Breast epithelium (tissue), 3 donors: Measurements from ENCODE around the gene RANBP17.
"Not testable (repeated sequence)": the region's sequence is repeated elsewhere in the genome, so short reads cannot be mapped to it uniquely, and the experiment has no call there.

Experiments used
- CTCF ChIP-seq, 3 donors: fragments of 450-650 bp; IDR thresholded peaks; one replicate each; pipeline ENCODE4 v1.5.1; 2016 to 2017; ENCODE audit warnings: antibody characterized with exemption in 3 of 3, mild to moderate bottlenecking in 3 of 3, moderate library complexity in 3 of 3
- POLR2AphosphoS5 ChIP-seq, 3 donors: sonication (generic); formaldehyde crosslinking; IDR thresholded peaks; one replicate each; pipeline ENCODE4 v1.6.1; 2017; ENCODE audit warnings: antibody characterized with exemption in 3 of 3

GRCh38 chr5:170935534-170936218, 73.9 kb downstream of the RANBP17 start:
- TF ChIP-seq CTCF, POLR2AphosphoS5 (IDR thresholded peaks at IDR 0.05): not testable (repeated sequence)
